Body of pancreas (tissue), 4 donors: ENCODE data around the gene RB1. TPM values are rescaled to one million over a fixed set of nuclear protein-coding genes. Genes with fewer than 3 reads are reported as not detected.
A peak's percentile ranks its signal among the peaks of the same experiment; 100 is the strongest.

Experiments used
- ATAC-seq: fragments of 150-250 bp; one replicate; pipeline ENCODE4 v1.9.1; 2016
- DNase-seq, 4 donors: peaks; one replicate each; pipeline ENCODE4 v3.0.0-alpha.2; 2019
- H3K27ac ChIP-seq, 4 donors: fragments of 200-600 bp; sonication (generic); 1 replicate in 3 of 4; 2 replicates in 1 of 4; pipeline versions ENCODE4 v1.5.1 to v1.6.1; 2016 to 2019; ENCODE audit warnings: mild to moderate bottlenecking in 1 of 4, mixed read lengths in 1 of 4, moderate library complexity in 1 of 4
- H3K27me3 ChIP-seq, 2 donors: fragments of 200-600 bp; sonication (generic); one replicate each; pipeline ENCODE4 v1.6.0; 2016; ENCODE audit warnings: mild to moderate bottlenecking in 1 of 2
- H3K36me3 ChIP-seq, 2 donors: fragments of 200-600 bp; sonication (generic); replicated peaks in 1 of 2; 2 replicates each; pipeline ENCODE4 v1.5.1; 2016; ENCODE audit warnings: low read depth in 2 of 2; ENCODE audit not compliant: insufficient read depth in 1 of 2
- H3K4me1 ChIP-seq: fragments of 200-600 bp; sonication (generic); one replicate; pipeline ENCODE4 v1.6.0; 2016
- H3K4me3 ChIP-seq, 2 donors: fragments of 200-600 bp; sonication (generic); 1 replicate in 1 of 2; 2 replicates in 1 of 2; pipeline ENCODE4 v1.5.1; 2016 to 2019
- H3K9me3 ChIP-seq, 3 donors: fragments of 200-600 bp; sonication (generic); 1 replicate in 2 of 3; 2 replicates in 1 of 3; pipeline ENCODE4 v1.5.1; 2016
- CTCF ChIP-seq, 7 experiments: fragments of 450-650 bp in 4 of 7; fragments of 200-600 bp in 3 of 7; sonication (generic) in 3 of 7; IDR thresholded peaks; one replicate each; pipeline ENCODE4 v1.5.1; 2016 to 2019; ENCODE audit warnings: antibody characterized with exemption in 7 of 7
- POLR2A ChIP-seq, 3 donors: fragments of 450-650 bp; IDR thresholded peaks; one replicate each; pipeline ENCODE4 v1.6.1; 2016; ENCODE audit warnings: antibody characterized with exemption in 3 of 3, mild to moderate bottlenecking in 2 of 3
- WGBS, 2 donors: methylation state at CpG; one replicate each; pipeline ENCODE4 v1.1.5; 2017; 5-methylcytosine and 5-hydroxymethylcytosine counted together
- intact Hi-C: fragments of 100-400 bp; cut with DNase I; formaldehyde crosslinking; loops from one replicate; pipeline ENCODE4 v1.15.1; 2023
- total RNA-seq, 2 donors: library from RNA; depleted of rRNA; stranded (reverse); fragments of >200 nt; gene quantifications; one replicate each; pipeline ENCODE4 v1.1.0, GENCODE V29; 2016

Gene RB1
- total RNA-seq, 2 donors from 2014 or later: 20.5 to 28.0 TPM

DNA sequence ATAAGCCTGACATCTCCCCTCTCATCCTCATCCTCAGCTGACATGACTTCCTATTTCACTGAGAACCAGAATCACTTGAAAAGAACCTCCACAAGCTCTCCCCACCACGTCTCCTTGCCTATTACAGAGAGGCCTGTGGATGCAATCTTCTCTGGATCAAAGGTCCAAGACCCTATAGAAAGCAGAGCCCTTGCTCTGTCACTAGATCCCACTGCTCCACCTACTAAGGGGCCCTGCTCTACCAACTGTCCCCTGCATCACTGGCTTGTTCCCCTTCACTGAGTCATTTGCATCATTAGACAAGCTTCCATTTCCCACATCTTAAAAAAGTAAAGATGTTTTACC, 188.5 kb downstream of the RB1 start:
- no peak for TF ChIP-seq CTCF (IDR thresholded peaks at IDR 0.05)
- TF ChIP-seq POLR2A (IDR thresholded peaks at IDR 0.05): no peak
- ATAC-seq (no peak), DNase-seq (peak in 1 of 4 donors; percentile 22)
- no peaks in the 10 kb centered on the region for H3K36me3 ChIP-seq
- WGBS, 2 donors: 41 to 65% methylated on average over 1 of the region's 1 CpG
- no peak overlapping the region for H3K4me3 ChIP-seq
- H3K27me3 ChIP-seq: no peaks in the 10 kb centered on the region
- intact Hi-C loops: no loop called here
- peaks cover 4% of the 10 kb centered on the region for H3K4me1 ChIP-seq
- H3K27ac ChIP-seq: peak overlapping the region in 2 of 4 donors; percentile 46 to 77
- no peaks in the 10 kb centered on the region for H3K9me3 ChIP-seq

DNA sequence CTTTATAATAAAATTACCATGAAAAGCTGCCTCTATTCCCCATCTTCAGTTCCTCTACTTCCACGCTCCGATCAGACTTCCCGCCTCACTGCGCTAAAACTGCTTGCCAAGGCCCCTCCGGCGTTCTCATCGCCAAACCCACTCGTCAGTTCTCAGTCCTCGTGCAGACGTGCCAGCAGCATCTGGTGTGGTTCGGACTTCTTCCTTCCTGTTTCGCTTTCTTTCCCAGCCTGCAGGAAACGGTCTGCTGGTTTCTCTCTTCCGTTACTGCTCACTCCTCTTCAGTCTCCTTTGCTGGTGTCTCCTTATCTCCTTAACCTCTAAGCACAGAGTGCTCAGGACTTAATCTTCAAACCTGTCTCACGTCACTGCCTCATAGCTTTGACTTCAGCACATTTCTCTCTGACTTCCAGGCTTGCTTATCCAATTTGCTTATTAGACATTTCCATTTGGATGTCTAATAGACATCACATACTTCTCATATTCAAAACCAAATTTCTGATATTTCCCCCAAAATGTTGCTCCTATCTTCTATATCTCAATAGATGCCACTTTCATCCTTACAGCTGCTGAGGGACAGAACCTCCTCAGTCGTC, 189.0 kb downstream of the RB1 start:
- TF ChIP-seq POLR2A (IDR thresholded peaks at IDR 0.05) (peak in 2 of 3 donors; percentile 27 to 53), CTCF (IDR thresholded peaks at IDR 0.05) (no peak)
- no peak overlapping the region for H3K4me3 ChIP-seq
- H3K27ac ChIP-seq: peak overlapping the region in 2 of 4 donors; percentile 46 to 77
- intact Hi-C loops: no loop called here
- 58 to 75% methylated on average over 16 of the region's 16 CpGs for WGBS, 2 donors
- H3K36me3 ChIP-seq: no peaks in the 10 kb centered on the region
- H3K4me1 ChIP-seq: peaks cover 4% of the 10 kb centered on the region
- no peaks in the 10 kb centered on the region for H3K27me3 ChIP-seq
- no peaks in the 10 kb centered on the region for H3K9me3 ChIP-seq
- peak; percentile 30 to 81 (median 46) for DNase-seq
- ATAC-seq: peak; percentile 52

DNA sequence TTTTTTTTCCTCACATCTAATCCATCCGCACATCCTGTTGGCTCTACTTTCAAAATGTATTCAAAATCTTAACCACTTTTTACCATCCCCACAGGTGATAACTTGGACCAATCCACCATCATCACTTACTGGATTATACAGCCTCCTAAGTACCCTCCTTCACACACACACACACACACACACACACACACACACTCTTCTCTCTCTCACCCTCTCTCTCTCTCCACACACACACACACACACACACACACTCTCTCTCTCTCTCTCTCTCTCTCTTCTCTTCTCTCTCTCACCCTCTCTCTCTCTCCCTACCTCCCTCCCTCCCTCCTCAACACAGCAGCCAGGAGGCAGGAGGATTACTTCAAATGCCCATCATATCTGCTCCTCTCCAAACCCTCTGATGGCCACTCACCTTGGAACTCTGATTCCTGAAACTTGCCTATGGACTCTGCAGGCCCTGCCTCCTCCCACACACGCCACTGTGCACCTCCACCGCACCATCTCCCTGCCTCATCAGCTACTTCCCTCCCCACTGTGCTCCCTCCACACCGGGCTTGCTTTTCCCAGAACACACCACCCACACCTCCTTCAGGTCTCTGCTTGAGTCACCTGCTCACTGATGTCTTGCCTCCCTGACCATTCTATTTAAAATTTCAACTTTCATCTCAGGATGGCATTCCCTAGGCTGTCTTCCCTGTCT, 189.7 kb downstream of the RB1 start:
- whole genome bisulfite sequencing, 2 donors: 67 to 70% methylated on average over 4 of the region's 4 CpGs
- no peak overlapping the region for H3K4me3 ChIP-seq
- no peaks in the 10 kb centered on the region for H3K27me3 ChIP-seq
- ATAC-seq: peak; percentile 25
- TF ChIP-seq CTCF (IDR thresholded peaks at IDR 0.05) (no peak), POLR2A (IDR thresholded peaks at IDR 0.05) (no peak)
- no peak for DNase-seq
- H3K9me3 ChIP-seq: no peaks in the 10 kb centered on the region
- peak overlapping the region in 3 of 4 donors; percentile 22 to 77 (median 46) for H3K27ac ChIP-seq
- H3K36me3 ChIP-seq: no peaks in the 10 kb centered on the region
- intact Hi-C loops: no loop called here
- peaks cover 4% of the 10 kb centered on the region for H3K4me1 ChIP-seq

DNA sequence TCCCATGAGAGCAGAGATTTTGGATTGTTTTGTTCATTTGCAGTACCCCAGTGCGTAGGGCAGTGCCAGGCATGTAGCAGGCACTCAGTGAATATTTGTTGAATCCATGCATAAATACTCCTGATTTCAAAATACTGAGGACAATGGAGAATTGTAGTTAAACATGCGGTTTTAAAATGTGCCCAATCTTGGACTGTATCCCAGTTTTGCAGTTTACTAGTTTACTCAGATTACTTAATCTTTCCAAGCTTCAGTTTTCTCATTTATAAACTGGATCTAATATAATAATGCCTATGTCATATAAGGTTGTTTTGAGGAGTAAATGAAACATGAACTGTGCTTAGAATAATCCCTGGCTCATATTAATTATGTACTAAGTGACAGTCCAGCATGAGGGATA, 190.3 kb downstream of the RB1 start:
- ATAC-seq: peak; percentile 51
- TF ChIP-seq POLR2A (IDR thresholded peaks at IDR 0.05) (no peak), CTCF (IDR thresholded peaks at IDR 0.05) (no peak)
- H3K27me3 ChIP-seq: no peaks in the 10 kb centered on the region
- H3K4me3 ChIP-seq: no peak overlapping the region
- H3K4me1 ChIP-seq: peaks cover 4% of the 10 kb centered on the region
- WGBS, 2 donors: 25 to 53% methylated on average over 2 of the region's 2 CpGs
- intact Hi-C loops: no loop called here
- H3K36me3 ChIP-seq: no peaks in the 10 kb centered on the region
- DNase-seq: no peak
- H3K27ac ChIP-seq: peak overlapping the region in 3 of 4 donors; percentile 22 to 77 (median 46)
- no peaks in the 10 kb centered on the region for H3K9me3 ChIP-seq
